NCI-H187 (cell line): ENCODE data around the gene FSHB.
"Not testable (repeated sequence)": the region's sequence is repeated elsewhere in the genome, so short reads cannot be mapped to it uniquely, and the experiment has no call there.

Experiments
- DNase-seq, 2 experiments: peaks; one replicate each; lab custom pipeline; 2025; lab: John Stamatoyannopoulos, UW

FSHB gene

DNA sequence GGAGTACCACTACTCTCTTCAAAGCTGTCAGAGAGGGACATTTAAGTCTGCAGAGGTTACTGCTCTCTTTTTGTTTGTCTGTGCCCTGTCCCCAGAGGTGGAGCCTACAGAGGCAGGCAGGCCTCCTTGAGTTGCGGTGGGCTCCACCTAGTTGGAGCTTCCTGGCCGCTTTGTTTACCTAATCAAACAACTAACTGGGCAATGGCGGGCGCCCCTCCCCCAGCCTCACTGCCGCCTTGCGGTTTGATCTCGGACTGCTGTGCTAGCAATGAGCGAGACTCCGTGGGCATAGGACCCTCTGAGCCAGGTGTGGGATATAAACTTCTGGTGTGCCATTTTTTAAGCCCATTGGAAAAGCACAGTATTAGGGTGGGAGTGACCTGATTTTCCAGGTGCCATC is 37.8 kb downstream of the FSHB start:
- DNase-seq: not testable (repeated sequence)

DNA sequence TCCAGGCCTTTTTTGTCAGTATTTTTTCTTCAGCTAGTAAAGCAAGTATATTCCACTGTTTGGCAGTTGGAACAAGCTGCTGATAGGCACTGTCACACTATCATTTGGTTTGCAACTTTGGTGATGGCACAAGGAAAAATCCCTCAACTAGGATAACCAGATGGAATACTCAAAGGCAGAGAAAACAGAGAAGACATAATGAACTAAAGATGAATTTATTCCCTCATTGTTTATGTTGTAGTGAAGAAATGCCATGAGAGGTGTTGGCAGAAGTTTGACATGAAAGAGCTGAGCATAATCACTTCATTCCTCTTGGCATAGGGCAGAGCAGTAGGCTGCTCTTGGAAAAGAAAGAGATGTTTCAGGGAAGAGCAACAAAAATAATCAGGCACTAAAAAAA is 39.9 kb downstream of the FSHB start:
- no peak for DNase-seq

DNA sequence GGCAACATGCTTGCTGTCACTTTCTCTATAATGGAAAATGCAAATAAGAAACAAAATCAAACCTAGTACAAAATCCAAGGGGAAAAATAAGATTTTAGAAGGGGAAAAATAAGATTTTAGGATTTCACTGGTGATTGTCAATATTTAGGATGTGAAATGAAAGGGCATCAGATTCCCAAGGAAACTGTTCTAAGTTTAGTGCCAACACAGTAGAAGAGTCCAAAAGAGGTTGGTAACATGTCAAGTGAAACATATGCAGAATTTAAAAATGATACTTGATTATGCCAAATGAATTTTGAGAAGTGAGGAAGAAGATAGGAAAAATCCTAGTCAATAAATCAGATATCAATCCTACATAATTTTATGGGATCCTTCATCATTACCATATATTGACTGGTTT is 46.4 kb downstream of the FSHB start:
- DNase-seq: no peak

DNA sequence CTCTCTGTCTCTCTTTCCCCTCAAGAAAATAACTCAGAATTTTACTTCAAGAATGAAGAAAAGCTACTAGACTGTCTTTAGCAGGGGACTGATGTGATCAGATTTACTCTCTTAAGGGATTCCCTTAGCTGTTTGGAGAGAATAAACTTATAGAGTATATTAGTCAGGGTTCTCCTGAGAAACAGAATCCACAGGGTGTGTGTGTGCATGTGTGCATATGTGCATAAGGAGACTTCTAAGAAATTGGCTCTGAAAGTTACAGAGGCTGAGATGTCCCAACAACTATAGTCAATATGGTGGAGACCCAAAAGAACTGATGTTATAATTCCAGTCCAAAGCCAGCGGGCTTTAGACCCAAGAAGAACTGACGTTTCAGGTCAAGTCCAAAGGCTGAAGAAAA is 49.0 kb downstream of the FSHB start:
- no peak for DNase-seq

- no peak for DNase-seq
Observed at GRCh38 chr11:30281476-30282288, 50.9 kb downstream of the FSHB start.

GRCh38 chr11:30282289-30282631 is 51.4 kb downstream of the FSHB start:
- DNase-seq: no peak
